CD14-positive monocyte (primary cell): ENCODE data around the gene CELF4. TPM values are rescaled to one million over a fixed set of nuclear protein-coding genes. Genes with fewer than 3 reads are reported as not detected.

Experiments
- DNase-seq, 3 donors: peaks; one replicate each; pipeline ENCODE4 v3.0.0-alpha.2; 2011 to 2022
- H2AFZ ChIP-seq: 2 replicates; pipeline ENCODE4 v1.6.0; 2012; ENCODE audit warnings: mild to moderate bottlenecking, low read depth, low read length, inconsistent platforms; ENCODE audit not compliant: insufficient read depth, poor library complexity, severe bottlenecking
- H3K27ac ChIP-seq, 2 donors: 1 replicate in 1 of 2; 2 replicates in 1 of 2; pipeline ENCODE4 v1.5.1; 2012 to 2013; ENCODE audit warnings: low read length in 2 of 2, control low read depth in 1 of 2, inconsistent platforms in 1 of 2, low read depth in 1 of 2, mild to moderate bottlenecking in 1 of 2
- H3K27me3 ChIP-seq, 2 donors: one replicate each; pipeline versions ENCODE4 v1.6.0 to v1.6.1; 2011 to 2013; ENCODE audit warnings: low read length in 2 of 2; ENCODE audit not compliant: control insufficient read depth in 2 of 2, insufficient read depth in 2 of 2
- H3K36me3 ChIP-seq, 2 donors: replicated peaks in 1 of 2; 1 replicate in 1 of 2; 2 replicates in 1 of 2; pipeline versions ENCODE4 v1.5.1 to v1.6.1; 2012 to 2013; ENCODE audit warnings: low read length in 2 of 2, control low read depth in 1 of 2, inconsistent platforms in 1 of 2, mild to moderate bottlenecking in 1 of 2; ENCODE audit not compliant: insufficient read depth in 2 of 2, control insufficient read depth in 1 of 2
- H3K4me1 ChIP-seq, 2 donors: 1 replicate in 1 of 2; 2 replicates in 1 of 2; pipeline versions ENCODE4 v1.5.1 to v1.6.1; 2012 to 2013; ENCODE audit warnings: low read length in 2 of 2, control low read depth in 1 of 2, inconsistent platforms in 1 of 2, mild to moderate bottlenecking in 1 of 2, moderate library complexity in 1 of 2; ENCODE audit not compliant: insufficient read depth in 2 of 2, control insufficient read depth in 1 of 2
- H3K4me2 ChIP-seq: replicated peaks from 2 replicates; pipeline ENCODE3; 2012; ENCODE audit warnings: low read length, moderate library complexity, mild to moderate bottlenecking; ENCODE audit not compliant: poor library complexity, severe bottlenecking; ENCODE audit errors: extremely low read depth
- H3K4me3 ChIP-seq, 3 experiments: fragments of 200-600 bp in 1 of 3; sonication (generic) in 1 of 3; replicated peaks in 1 of 3; 1 replicate in 2 of 3; 2 replicates in 1 of 3; pipeline ENCODE4 v1.5.1; 2011 to 2013; ENCODE audit warnings: low read length in 3 of 3, mild to moderate bottlenecking in 3 of 3, control low read depth in 2 of 3, low read depth in 2 of 3, inconsistent platforms in 1 of 3, moderate library complexity in 1 of 3
- H3K79me2 ChIP-seq: 2 replicates; pipeline ENCODE4 v1.6.0; 2012; ENCODE audit warnings: mild to moderate bottlenecking, control low read depth, inconsistent platforms, low read length, moderate library complexity; ENCODE audit not compliant: insufficient read depth
- H3K9ac ChIP-seq: 2 replicates; pipeline ENCODE4 v1.6.0; 2017; ENCODE audit warnings: low read length, mild to moderate bottlenecking; ENCODE audit not compliant: insufficient read depth, poor library complexity, severe bottlenecking
- H3K9me3 ChIP-seq, 2 donors: replicated peaks in 1 of 2; 1 replicate in 1 of 2; 2 replicates in 1 of 2; pipeline versions ENCODE4 v1.5.1 to v1.6.1; 2012 to 2013; ENCODE audit warnings: low read length in 2 of 2, control low read depth in 1 of 2; ENCODE audit not compliant: control insufficient read depth in 1 of 2, insufficient read depth in 1 of 2
- H4K20me1 ChIP-seq: 2 replicates; pipeline ENCODE4 v1.6.0; 2012; ENCODE audit warnings: mild to moderate bottlenecking, low read length, control low read depth, moderate library complexity; ENCODE audit not compliant: insufficient read depth
- H3K27ac Mint-ChIP-seq, 7 donors: one replicate each; pipeline ENCODE4 v1.8.0; 2020; ENCODE audit warnings: mild to moderate bottlenecking in 7 of 7, mixed read lengths in 7 of 7, moderate library complexity in 6 of 7, inconsistent platforms in 2 of 7
- H3K27me3 Mint-ChIP-seq, 3 donors: one replicate each; pipeline ENCODE4 v1.8.0; 2021 to 2022; ENCODE audit warnings: low read depth in 3 of 3, mild to moderate bottlenecking in 3 of 3, mixed read lengths in 3 of 3, moderate library complexity in 3 of 3, inconsistent platforms in 1 of 3
- H3K36me3 Mint-ChIP-seq, 2 donors: one replicate each; pipeline ENCODE4 v1.8.0; 2020; ENCODE audit warnings: mixed read lengths in 2 of 2, inconsistent platforms in 1 of 2, mild to moderate bottlenecking in 1 of 2
- H3K4me1 Mint-ChIP-seq: one replicate; pipeline ENCODE4 v1.8.0; 2020; ENCODE audit warnings: mild to moderate bottlenecking, mixed read lengths
- H3K4me3 Mint-ChIP-seq, 2 donors: one replicate each; pipeline ENCODE4 v1.8.0; 2020; ENCODE audit warnings: mild to moderate bottlenecking in 2 of 2, mixed read lengths in 2 of 2, moderate library complexity in 1 of 2
- H3K9me3 Mint-ChIP-seq, 7 donors: one replicate each; pipeline ENCODE4 v1.8.0; 2020 to 2022; ENCODE audit warnings: mixed read lengths in 7 of 7, mild to moderate bottlenecking in 6 of 7, moderate library complexity in 6 of 7, inconsistent platforms in 2 of 7
- WGBS: methylation state at CpG from one replicate; pipeline ENCODE4 v1.1.5; 2013; ENCODE audit warnings: missing lambda C conversion rate; ENCODE audit not compliant: insufficient coverage; 5-methylcytosine and 5-hydroxymethylcytosine counted together
- intact Hi-C, 2 donors: fragments of 100-400 bp; cut with micrococcal nuclease; formaldehyde crosslinking; loops; one replicate each; pipeline versions ENCODE4 v1.15.0 to v1.15.1; 2023
- polyA plus RNA-seq, 3 donors: library from polyadenylated mRNA; depleted of rRNA in 1 of 3; unstranded in 2 of 3; stranded (reverse) in 1 of 3; fragments of 300-500 nt in 2 of 3; fragments of >200 nt in 1 of 3; fragmentation: Illumina TruSeq in 2 of 3; gene quantifications; 1 replicate in 2 of 3; 2 replicates in 1 of 3; pipeline ENCODE4 v1.2.3, GENCODE V29; 2012 to 2021
- TF ChIP-seq, protein P1 (sequence below): fragments of 200-600 bp; IDR thresholded peaks from one replicate; pipeline ENCODE4 v1.8.0; 2022; ENCODE audit warnings: antibody characterized with exemption, mild to moderate bottlenecking

The CELF4 gene
- polyA plus RNA-seq, 3 donors, result not detected

DNA sequence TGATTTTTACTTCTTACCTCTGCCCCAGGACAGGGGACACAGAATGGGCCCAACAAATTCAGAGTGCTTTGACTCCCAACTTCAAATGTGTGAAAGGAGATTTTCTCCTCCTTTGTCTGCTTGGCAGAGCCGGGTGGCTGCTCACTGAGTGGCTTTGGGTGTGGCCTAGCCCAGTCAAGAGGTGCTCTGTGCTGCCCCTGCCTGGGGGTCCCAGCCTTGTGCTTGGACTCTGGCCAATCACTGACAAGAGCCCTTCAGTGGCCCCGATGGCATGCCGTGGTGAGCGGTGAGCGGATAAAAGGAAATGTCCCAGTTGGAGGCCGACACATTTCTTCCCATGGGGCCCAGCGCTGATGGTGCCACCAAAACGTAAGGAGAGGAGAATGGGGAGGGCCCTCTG, 259.2 kb downstream of the CELF4 start:
- intact Hi-C loops, result no loop called here
- TF ChIP-seq, protein P1, sequence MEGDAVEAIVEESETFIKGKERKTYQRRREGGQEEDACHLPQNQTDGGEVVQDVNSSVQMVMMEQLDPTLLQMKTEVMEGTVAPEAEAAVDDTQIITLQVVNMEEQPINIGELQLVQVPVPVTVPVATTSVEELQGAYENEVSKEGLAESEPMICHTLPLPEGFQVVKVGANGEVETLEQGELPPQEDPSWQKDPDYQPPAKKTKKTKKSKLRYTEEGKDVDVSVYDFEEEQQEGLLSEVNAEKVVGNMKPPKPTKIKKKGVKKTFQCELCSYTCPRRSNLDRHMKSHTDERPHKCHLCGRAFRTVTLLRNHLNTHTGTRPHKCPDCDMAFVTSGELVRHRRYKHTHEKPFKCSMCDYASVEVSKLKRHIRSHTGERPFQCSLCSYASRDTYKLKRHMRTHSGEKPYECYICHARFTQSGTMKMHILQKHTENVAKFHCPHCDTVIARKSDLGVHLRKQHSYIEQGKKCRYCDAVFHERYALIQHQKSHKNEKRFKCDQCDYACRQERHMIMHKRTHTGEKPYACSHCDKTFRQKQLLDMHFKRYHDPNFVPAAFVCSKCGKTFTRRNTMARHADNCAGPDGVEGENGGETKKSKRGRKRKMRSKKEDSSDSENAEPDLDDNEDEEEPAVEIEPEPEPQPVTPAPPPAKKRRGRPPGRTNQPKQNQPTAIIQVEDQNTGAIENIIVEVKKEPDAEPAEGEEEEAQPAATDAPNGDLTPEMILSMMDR, result no peak
- H3K9me3 Mint-ChIP-seq, result no peaks in the 10 kb centered on the region
- H4K20me1 ChIP-seq, result no peaks in the 10 kb centered on the region
- H3K4me3 Mint-ChIP-seq, result no peak overlapping the region
- no peak overlapping the region for H3K9ac ChIP-seq
- no peaks in the 10 kb centered on the region for H3K9me3 ChIP-seq
- no peaks in the 10 kb centered on the region for H3K27me3 ChIP-seq
- no peaks in the 10 kb centered on the region for H3K36me3 Mint-ChIP-seq
- H3K27ac ChIP-seq, result no peak overlapping the region
- WGBS, result 82% methylated on average over 2 of the region's 8 CpGs
- H3K4me1 Mint-ChIP-seq, result no peaks in the 10 kb centered on the region
- DNase-seq, result no peak
- no peak overlapping the region for H2AFZ ChIP-seq
- H3K27me3 Mint-ChIP-seq, result peaks cover 2 to 5% (median 4%) of the 10 kb centered on the region in 3 donors
- no peak overlapping the region for H3K4me3 ChIP-seq
- no peaks in the 10 kb centered on the region for H3K36me3 ChIP-seq
- peak overlapping the region in 1 of 7 donors; percentile 19 for H3K27ac Mint-ChIP-seq
- H3K4me2 ChIP-seq, result no peak overlapping the region
- no peaks in the 10 kb centered on the region for H3K4me1 ChIP-seq
- H3K79me2 ChIP-seq, result no peaks in the 10 kb centered on the region

DNA sequence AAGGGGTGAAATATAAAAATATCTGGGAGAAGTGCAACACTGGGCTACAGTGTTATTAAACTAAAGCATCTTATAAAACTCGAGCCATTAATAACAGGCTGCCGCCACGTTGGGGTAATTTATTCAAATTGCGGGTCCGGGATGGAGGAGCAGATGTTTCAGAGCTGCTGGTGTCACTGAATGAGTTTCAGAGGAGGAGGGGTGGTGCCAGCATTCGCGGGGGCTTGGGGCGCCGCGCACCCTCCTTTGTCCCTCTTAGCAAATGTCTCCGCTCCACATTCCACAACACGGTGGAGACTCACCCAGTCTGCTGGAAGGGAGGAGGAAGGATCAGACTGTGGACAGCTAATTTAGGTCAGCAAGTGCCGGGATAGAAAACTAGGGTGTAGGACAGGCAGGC, 260.5 kb downstream of the CELF4 start:
- intact Hi-C loops, result no loop called here
- Mint-ChIP-seq H3K4me1 (no peaks in the 10 kb centered on the region), H3K27me3 (peaks cover 2 to 8% (median 5%) of the 10 kb centered on the region in 3 donors), H3K4me3 (no peak overlapping the region), H3K9me3 (no peaks in the 10 kb centered on the region), H3K36me3 (no peaks in the 10 kb centered on the region), H3K27ac (no peak overlapping the region)
- 100% methylated on average over 1 of the region's 13 CpGs for WGBS
- H4K20me1 ChIP-seq, result no peaks in the 10 kb centered on the region
- H3K4me2 ChIP-seq, result no peak overlapping the region
- no peak overlapping the region for H3K27ac ChIP-seq
- no peak for DNase-seq
- no peak overlapping the region for H2AFZ ChIP-seq
- TF ChIP-seq, protein P1, result no peak
- H3K27me3 ChIP-seq, result no peaks in the 10 kb centered on the region
- no peaks in the 10 kb centered on the region for H3K4me1 ChIP-seq
- H3K79me2 ChIP-seq, result no peaks in the 10 kb centered on the region
- H3K9me3 ChIP-seq, result no peaks in the 10 kb centered on the region
- no peaks in the 10 kb centered on the region for H3K36me3 ChIP-seq
- H3K9ac ChIP-seq, result no peak overlapping the region
- no peak overlapping the region for H3K4me3 ChIP-seq
